ENCODE results near the gene PDIK1L.
A peak's percentile ranks its signal among the peaks of the same experiment; 100 is the strongest.

The PDIK1L gene

GRCh38 chr1:26153966-26154532, 42.4 kb downstream of the PDIK1L start:
- no peak for DNase-seq (ENCODE audit: low read depth in 3 of 3, low spot score in 1 of 3)

- no peak for DNase-seq (ENCODE audit: low read depth in 3 of 3, low spot score in 1 of 3)
These were observed 43.1 kb downstream of the PDIK1L start for GRCh38 chr1:26154750-26155149.

GRCh38 chr1:26155370-26156284, 44.0 kb downstream of the PDIK1L start:
- DNase-seq (ENCODE audit: low read depth in 3 of 3, low spot score in 1 of 3) = no peak

GRCh38 chr1:26156285-26157038, 44.8 kb downstream of the PDIK1L start:
- DNase-seq (ENCODE audit: low read depth in 3 of 3, low spot score in 1 of 3) = no peak

GRCh38 chr1:26158271-26158907, 46.8 kb downstream of the PDIK1L start:
- no peak for DNase-seq (ENCODE audit: low read depth in 3 of 3, low spot score in 1 of 3)

GRCh38 chr1:26158908-26159742, 47.5 kb downstream of the PDIK1L start, which contains the start of gene FAM110D:
TSS of gene FAM110D (plus strand) at chr1:26159079. CDS start at chr1:26161292, 2,213 bp downstream.
- no peak for DNase-seq (ENCODE audit: low read depth in 3 of 3, low spot score in 1 of 3)

- DNase-seq (ENCODE audit: low read depth in 3 of 3, low spot score in 1 of 3) = no peak
These were observed 48.1 kb downstream of the PDIK1L start for GRCh38 chr1:26159743-26160039.

GRCh38 chr1:26160527-26161414, 49.1 kb downstream of the PDIK1L start:
- DNase-seq (ENCODE audit: low read depth in 3 of 3, low spot score in 1 of 3) = no peak

GRCh38 chr1:26161415-26162219, 50.0 kb downstream of the PDIK1L start:
- DNase-seq (ENCODE audit: low read depth in 3 of 3, low spot score in 1 of 3) = no peak

- DNase-seq (ENCODE audit: low read depth in 3 of 3, low spot score in 1 of 3) = no peak
These were observed 50.6 kb downstream of the PDIK1L start for GRCh38 chr1:26162220-26162709.

- DNase-seq (ENCODE audit: low read depth in 3 of 3, low spot score in 1 of 3) = no peak
These were observed 52.0 kb downstream of the PDIK1L start for GRCh38 chr1:26163684-26164035.

GRCh38 chr1:26164036-26164860, 52.6 kb downstream of the PDIK1L start:
- DNase-seq (ENCODE audit: low read depth in 3 of 3, low spot score in 1 of 3) = peak in 2 of 3 donors; percentile 31 to 49

- no peak for DNase-seq (ENCODE audit: low read depth in 3 of 3, low spot score in 1 of 3)
These were observed 53.5 kb downstream of the PDIK1L start for GRCh38 chr1:26164861-26165842.

GRCh38 chr1:26166719-26167281, 55.2 kb downstream of the PDIK1L start:
- no peak for DNase-seq (ENCODE audit: low read depth in 3 of 3, low spot score in 1 of 3)

GRCh38 chr1:26168410-26169197, 57.0 kb downstream of the PDIK1L start, which contains the start of gene C1orf232:
TSS of gene C1orf232 (minus strand) at chr1:26168963. CDS start at chr1:26168499, 464 bp downstream.
- DNase-seq (ENCODE audit: low read depth in 3 of 3, low spot score in 1 of 3) = no peak
